Measurements from ENCODE around the gene PLEKHA4. TPM values are rescaled to one million over a fixed set of nuclear protein-coding genes. Genes with fewer than 3 reads are reported as not detected.
"Not testable (repeated sequence)": the region's sequence is repeated elsewhere in the genome, so short reads cannot be mapped to it uniquely, and the experiment has no call there.

The PLEKHA4 gene
- total RNA-seq, 1 experiment from 2014 or later: 20.7 TPM

GRCh38 chr19:48907671-48908070 lies 39.3 kb upstream of the PLEKHA4 start:
- Histone ChIP-seq H3K36me3 (ENCODE audit: insufficient read depth, low read length, poor library complexity, severe bottlenecking) (peaks cover 10% of the 10 kb centered on the region), H3K27ac (ENCODE audit: low read depth, low read length, poor library complexity, severe bottlenecking) (no peak overlapping the region), H3K9me3 (ENCODE audit: low read depth, low read length, poor library complexity, severe bottlenecking) (no peaks in the 10 kb centered on the region), H3K27me3 (replicated peaks; ENCODE audit: insufficient read depth, low read depth, low read length, poor library complexity) (no peaks in the 10 kb centered on the region), H3K4me3 (ENCODE audit: low read depth, low read length, poor library complexity, severe bottlenecking) (no peak overlapping the region), H3K4me1 (ENCODE audit: insufficient read depth, low read length, poor library complexity, severe bottlenecking) (no peaks in the 10 kb centered on the region)
- no peak for DNase-seq (ENCODE audit: low spot score)
- POLR2A ChIA-PET (ENCODE audit: low non-redundant PET): no interaction called here
- TF ChIP-seq CTCF (conservative IDR thresholded peaks at IDR 0.05; ENCODE audit: low read depth, low read length) (no peak), EZH2 (IDR thresholded peaks at IDR 0.05; ENCODE audit: borderline replicate concordance, low read depth, low read length, poor library complexity, severe bottlenecking) (no peak)
- CTCF ChIA-PET: no interaction called here
- no TSS peak for BruUV-seq (replicated peaks)
- intact Hi-C loops (cut with micrococcal nuclease; ENCODE audit: unreplicated experiment): no loop called here

- no peak for DNase-seq (ENCODE audit: low spot score)
- no peaks in the 10 kb centered on the region for H3K27me3 ChIP-seq (replicated peaks; ENCODE audit: insufficient read depth, low read depth, low read length, poor library complexity)
- H3K4me1 ChIP-seq (ENCODE audit: insufficient read depth, low read length, poor library complexity, severe bottlenecking): peaks cover 2% of the 10 kb centered on the region
- no peak for TF ChIP-seq CTCF (conservative IDR thresholded peaks at IDR 0.05; ENCODE audit: low read depth, low read length)
- no peak for TF ChIP-seq EZH2 (IDR thresholded peaks at IDR 0.05; ENCODE audit: borderline replicate concordance, low read depth, low read length, poor library complexity, severe bottlenecking)
- H3K9me3 ChIP-seq (ENCODE audit: low read depth, low read length, poor library complexity, severe bottlenecking): no peaks in the 10 kb centered on the region
- no peak overlapping the region for H3K4me3 ChIP-seq (ENCODE audit: low read depth, low read length, poor library complexity, severe bottlenecking)
- intact Hi-C loops (cut with micrococcal nuclease; ENCODE audit: unreplicated experiment): no loop called here
- BruUV-seq (replicated peaks): no TSS peak
- CTCF ChIA-PET: no interaction called here
- peaks cover 5% of the 10 kb centered on the region for H3K36me3 ChIP-seq (ENCODE audit: insufficient read depth, low read length, poor library complexity, severe bottlenecking)
- no peak overlapping the region for H3K27ac ChIP-seq (ENCODE audit: low read depth, low read length, poor library complexity, severe bottlenecking)
- POLR2A ChIA-PET (ENCODE audit: low non-redundant PET): no interaction called here
These were observed 37.9 kb upstream of the PLEKHA4 start for GRCh38 chr19:48906324-48906723.

GRCh38 chr19:48905664-48906063 lies 37.2 kb upstream of the PLEKHA4 start:
- no TSS peak for BruUV-seq (replicated peaks)
- ChIA-PET POLR2A (ENCODE audit: low non-redundant PET) (no interaction called here), CTCF (no interaction called here)
- no peak for TF ChIP-seq CTCF (conservative IDR thresholded peaks at IDR 0.05; ENCODE audit: low read depth, low read length)
- no peak for TF ChIP-seq EZH2 (IDR thresholded peaks at IDR 0.05; ENCODE audit: borderline replicate concordance, low read depth, low read length, poor library complexity, severe bottlenecking)
- H3K4me1 ChIP-seq (ENCODE audit: insufficient read depth, low read length, poor library complexity, severe bottlenecking): peaks cover 3% of the 10 kb centered on the region
- DNase-seq (ENCODE audit: low spot score): no peak
- no peak overlapping the region for H3K27ac ChIP-seq (ENCODE audit: low read depth, low read length, poor library complexity, severe bottlenecking)
- H3K4me3 ChIP-seq (ENCODE audit: low read depth, low read length, poor library complexity, severe bottlenecking): no peak overlapping the region
- peaks cover 4% of the 10 kb centered on the region for H3K36me3 ChIP-seq (ENCODE audit: insufficient read depth, low read length, poor library complexity, severe bottlenecking)
- intact Hi-C loops (cut with micrococcal nuclease; ENCODE audit: unreplicated experiment): no loop called here
- no peaks in the 10 kb centered on the region for H3K9me3 ChIP-seq (ENCODE audit: low read depth, low read length, poor library complexity, severe bottlenecking)
- H3K27me3 ChIP-seq (replicated peaks; ENCODE audit: insufficient read depth, low read depth, low read length, poor library complexity): no peaks in the 10 kb centered on the region

- DNase-seq (ENCODE audit: low spot score); BruUV-seq (replicated peaks); H3K27ac ChIP-seq (ENCODE audit: low read depth, low read length, poor library complexity, severe bottlenecking); H3K4me3 ChIP-seq (ENCODE audit: low read depth, low read length, poor library complexity, severe bottlenecking); H3K9me3 ChIP-seq (ENCODE audit: low read depth, low read length, poor library complexity, severe bottlenecking); POLR2A ChIA-PET (ENCODE audit: low non-redundant PET); H3K4me1 ChIP-seq (ENCODE audit: insufficient read depth, low read length, poor library complexity, severe bottlenecking); H3K27me3 ChIP-seq (replicated peaks; ENCODE audit: insufficient read depth, low read depth, low read length, poor library complexity); CTCF ChIA-PET; H3K36me3 ChIP-seq (ENCODE audit: insufficient read depth, low read length, poor library complexity, severe bottlenecking); intact Hi-C loops (cut with micrococcal nuclease; ENCODE audit: unreplicated experiment): not testable (repeated sequence)
These were observed 35.4 kb upstream of the PLEKHA4 start for GRCh38 chr19:48903788-48904187.

GRCh38 chr19:48902291-48902690 lies 33.9 kb upstream of the PLEKHA4 start:
- intact Hi-C loops (cut with micrococcal nuclease; ENCODE audit: unreplicated experiment); H3K36me3 ChIP-seq (ENCODE audit: insufficient read depth, low read length, poor library complexity, severe bottlenecking); H3K27ac ChIP-seq (ENCODE audit: low read depth, low read length, poor library complexity, severe bottlenecking); H3K27me3 ChIP-seq (replicated peaks; ENCODE audit: insufficient read depth, low read depth, low read length, poor library complexity); H3K4me3 ChIP-seq (ENCODE audit: low read depth, low read length, poor library complexity, severe bottlenecking); H3K9me3 ChIP-seq (ENCODE audit: low read depth, low read length, poor library complexity, severe bottlenecking); H3K4me1 ChIP-seq (ENCODE audit: insufficient read depth, low read length, poor library complexity, severe bottlenecking); CTCF ChIA-PET; BruUV-seq (replicated peaks); POLR2A ChIA-PET (ENCODE audit: low non-redundant PET); DNase-seq (ENCODE audit: low spot score): not testable (repeated sequence)
